Caco-2 (cell line): Measurements from ENCODE around the gene PCDHGA10. TPM values are rescaled to one million over a fixed set of nuclear protein-coding genes. Genes with fewer than 3 reads are reported as not detected.
"Not testable (repeated sequence)": the region's sequence is repeated elsewhere in the genome, so short reads cannot be mapped to it uniquely, and the experiment has no call there.

Experiments used
- BruUV-seq: library from RNA; stranded (reverse); fragments of 400-500 nt; replicated peaks from 2 replicates; lab custom pipeline; 2021; lab: Mats Ljungman, UMichigan
- CTCF ChIA-PET: fragments of 300-600 bp; sonication (Branson Sonifier 250); formaldehyde crosslinking; loops from one replicate; lab custom pipeline; 2022; ENCODE audit warnings: antibody characterized with exemption; lab: Charles Lee
- POLR2A ChIA-PET: fragments of 300-600 bp; sonication (Branson Sonifier 250); formaldehyde crosslinking; loops from one replicate; lab custom pipeline; 2022; ENCODE audit warnings: antibody characterized with exemption; lab: Charles Lee
- DNase-seq, 2 experiments: peaks; one replicate each; pipeline versions ENCODE4 v3.0.0 to v3.0.0-alpha.2; 2020 to 2022
- H3K27me3 ChIP-seq: replicated peaks from 2 replicates; pipeline ENCODE4 v1.6.0; 2011; ENCODE audit warnings: low read length; ENCODE audit not compliant: control insufficient read depth, insufficient read depth
- H3K36me3 ChIP-seq: 2 replicates; pipeline ENCODE4 v1.5.1; 2011; ENCODE audit warnings: low read length; ENCODE audit not compliant: control insufficient read depth, insufficient read depth
- H3K4me1 ChIP-seq: fragments of 250-450 bp; sonication (Bioruptor Pico); 2 replicates; pipeline ENCODE4 v1.5.1; 2020; ENCODE audit warnings: mild to moderate bottlenecking
- H3K4me3 ChIP-seq: 2 replicates; pipeline ENCODE4 v1.5.1; 2011; ENCODE audit warnings: low read depth, mild to moderate bottlenecking, control low read depth, low read length
- H3K9me3 ChIP-seq: fragments of 250-450 bp; sonication (Bioruptor Pico); 2 replicates; pipeline ENCODE4 v1.5.1; 2020; ENCODE audit warnings: mild to moderate bottlenecking, moderate library complexity
- H3K27ac Mint-ChIP-seq: one replicate; pipeline ENCODE4 v1.8.0; 2022; ENCODE audit warnings: mixed read lengths; ENCODE audit not compliant: unreplicated experiment
- H3K27me3 Mint-ChIP-seq: one replicate; pipeline ENCODE4 v1.8.0; 2022; ENCODE audit warnings: mixed read lengths; ENCODE audit not compliant: insufficient read depth, unreplicated experiment
- H3K36me3 Mint-ChIP-seq: one replicate; pipeline ENCODE4 v1.8.0; 2022; ENCODE audit warnings: mild to moderate bottlenecking, mixed read lengths; ENCODE audit not compliant: insufficient read depth, unreplicated experiment
- H3K4me1 Mint-ChIP-seq: one replicate; pipeline ENCODE4 v1.8.0; 2022; ENCODE audit warnings: low read depth, mixed read lengths; ENCODE audit not compliant: unreplicated experiment
- H3K4me3 Mint-ChIP-seq: one replicate; pipeline ENCODE4 v1.8.0; 2022; ENCODE audit warnings: mild to moderate bottlenecking, moderate library complexity, mixed read lengths; ENCODE audit not compliant: unreplicated experiment
- H3K9me3 Mint-ChIP-seq: one replicate; pipeline ENCODE4 v1.8.0; 2022; ENCODE audit warnings: mixed read lengths; ENCODE audit not compliant: unreplicated experiment
- intact Hi-C: fragments of 100-400 bp; cut with micrococcal nuclease; formaldehyde crosslinking; loops from one replicate; pipeline ENCODE4 v1.10.0; 2022; ENCODE audit not compliant: unreplicated experiment
- total RNA-seq: library from RNA; stranded (reverse); gene quantifications from 2 replicates; pipeline ENCODE4 v1.2.3, GENCODE V29; 2022
- TF ChIP-seq, protein P1 (sequence below), 2 experiments: fragments of 200-600 bp in 1 of 2; IDR thresholded peaks; 1 replicate in 1 of 2; 2 replicates in 1 of 2; pipeline versions ENCODE4 v1.5.1 to v1.8.0; 2011 to 2022; ENCODE audit warnings: antibody characterized with exemption in 1 of 2, control low read depth in 1 of 2, inconsistent platforms in 1 of 2, low read depth in 1 of 2, low read length in 1 of 2, mild to moderate bottlenecking in 1 of 2, moderate library complexity in 1 of 2; ENCODE audit not compliant: insufficient read depth in 1 of 2, severe bottlenecking in 1 of 2, unreplicated experiment in 1 of 2

PCDHGA10 gene
- total RNA-seq, 1 experiment from 2014 or later, result 2.9 TPM

DNA sequence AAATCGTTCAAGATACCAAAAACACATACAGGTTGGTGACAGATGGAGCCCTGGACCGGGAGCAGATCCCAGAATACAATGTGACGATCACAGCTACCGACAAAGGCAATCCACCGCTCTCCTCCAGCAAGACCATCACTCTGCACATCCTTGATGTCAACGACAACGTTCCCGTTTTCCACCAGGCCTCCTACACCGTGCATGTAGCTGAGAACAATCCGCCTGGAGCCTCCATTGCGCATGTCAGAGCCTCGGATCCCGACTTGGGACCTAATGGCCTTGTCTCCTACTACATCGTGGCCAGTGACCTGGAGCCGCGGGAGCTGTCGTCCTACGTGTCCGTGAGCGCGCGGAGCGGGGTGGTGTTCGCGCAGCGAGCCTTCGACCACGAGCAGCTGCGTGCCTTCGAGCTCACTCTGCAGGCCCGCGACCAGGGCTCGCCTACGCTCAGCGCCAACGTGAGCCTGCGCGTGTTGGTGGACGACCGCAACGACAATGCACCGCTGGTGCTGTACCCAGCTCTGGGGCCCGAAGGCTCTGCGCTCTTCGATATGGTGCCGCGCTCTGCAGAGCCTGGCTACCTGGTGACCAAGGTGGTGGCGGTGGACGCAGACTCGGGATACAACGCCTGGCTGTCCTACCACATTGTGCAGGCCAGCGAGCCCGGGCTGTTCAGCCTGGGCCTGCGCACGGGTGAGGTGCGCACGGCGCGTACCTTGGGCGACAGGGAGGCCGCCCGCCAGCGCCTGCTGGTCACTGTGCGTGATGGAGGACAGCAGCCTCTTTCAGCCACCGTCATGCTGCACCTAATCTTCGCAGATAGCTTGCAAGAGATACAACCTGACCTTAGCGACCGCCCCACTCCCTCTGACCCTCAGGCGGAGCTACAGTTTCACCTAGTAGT lies 41.0 kb upstream of the PCDHGA10 start:
- POLR2A ChIA-PET, result no interaction called here
- H3K36me3 ChIP-seq, result no peaks in the 10 kb centered on the region
- H3K27me3 Mint-ChIP-seq, result no peaks in the 10 kb centered on the region
- CTCF ChIA-PET, result interaction anchor here (0.8 kb wide), 1 partner anchor 192 kb away, joined by 3 read pairs; no protein-coding TSS in a partner anchor
- H3K4me3 Mint-ChIP-seq, result no peak overlapping the region
- H3K27me3 ChIP-seq, result no peaks in the 10 kb centered on the region
- H3K4me1 Mint-ChIP-seq, result no peaks in the 10 kb centered on the region
- H3K4me3 ChIP-seq, result no peak overlapping the region
- DNase-seq, result no peak
- TF ChIP-seq, protein P1, sequence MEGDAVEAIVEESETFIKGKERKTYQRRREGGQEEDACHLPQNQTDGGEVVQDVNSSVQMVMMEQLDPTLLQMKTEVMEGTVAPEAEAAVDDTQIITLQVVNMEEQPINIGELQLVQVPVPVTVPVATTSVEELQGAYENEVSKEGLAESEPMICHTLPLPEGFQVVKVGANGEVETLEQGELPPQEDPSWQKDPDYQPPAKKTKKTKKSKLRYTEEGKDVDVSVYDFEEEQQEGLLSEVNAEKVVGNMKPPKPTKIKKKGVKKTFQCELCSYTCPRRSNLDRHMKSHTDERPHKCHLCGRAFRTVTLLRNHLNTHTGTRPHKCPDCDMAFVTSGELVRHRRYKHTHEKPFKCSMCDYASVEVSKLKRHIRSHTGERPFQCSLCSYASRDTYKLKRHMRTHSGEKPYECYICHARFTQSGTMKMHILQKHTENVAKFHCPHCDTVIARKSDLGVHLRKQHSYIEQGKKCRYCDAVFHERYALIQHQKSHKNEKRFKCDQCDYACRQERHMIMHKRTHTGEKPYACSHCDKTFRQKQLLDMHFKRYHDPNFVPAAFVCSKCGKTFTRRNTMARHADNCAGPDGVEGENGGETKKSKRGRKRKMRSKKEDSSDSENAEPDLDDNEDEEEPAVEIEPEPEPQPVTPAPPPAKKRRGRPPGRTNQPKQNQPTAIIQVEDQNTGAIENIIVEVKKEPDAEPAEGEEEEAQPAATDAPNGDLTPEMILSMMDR (IDR thresholded peaks at IDR 0.05; ENCODE audit: insufficient read depth in 1 of 2, low read depth in 1 of 2, low read length in 1 of 2, severe bottlenecking in 1 of 2, unreplicated experiment in 1 of 2), result no peak
- no peak overlapping the region for H3K27ac Mint-ChIP-seq
- H3K9me3 ChIP-seq, result no peaks in the 10 kb centered on the region; the same call in 1 of the 2 replicates
- no peaks in the 10 kb centered on the region for H3K4me1 ChIP-seq
- no TSS peak for BruUV-seq
- no peaks in the 10 kb centered on the region for H3K36me3 Mint-ChIP-seq
- intact Hi-C loops, result no loop called here
- H3K9me3 Mint-ChIP-seq, result no peaks in the 10 kb centered on the region

DNA sequence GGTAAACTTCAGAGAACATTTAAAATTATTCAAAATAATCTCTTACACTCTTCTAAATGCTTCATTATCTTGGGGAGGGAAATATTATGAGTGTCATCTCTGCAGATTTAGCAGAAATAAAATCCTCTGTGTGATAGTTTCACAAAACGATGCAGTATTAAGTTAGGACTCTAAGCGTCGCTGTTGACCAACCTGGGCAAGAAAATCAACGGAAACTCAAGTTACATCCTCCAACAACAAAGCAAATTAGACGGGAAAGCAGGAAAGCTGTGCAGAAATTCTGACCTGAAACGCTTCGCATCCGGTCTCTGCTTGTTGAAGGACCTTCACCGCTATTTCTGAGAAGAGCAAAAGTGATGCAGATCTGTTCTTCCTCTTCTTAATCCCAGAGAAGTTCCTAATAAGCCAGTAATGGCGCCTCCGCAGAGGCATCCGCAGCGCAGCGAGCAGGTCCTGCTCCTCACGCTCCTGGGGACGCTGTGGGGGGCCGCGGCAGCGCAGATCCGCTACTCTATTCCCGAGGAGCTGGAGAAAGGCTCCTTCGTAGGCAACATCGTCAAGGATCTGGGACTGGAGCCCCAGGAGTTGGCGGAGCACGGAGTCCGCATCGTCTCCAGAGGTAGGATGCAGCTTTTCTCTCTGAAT lies 39.0 kb upstream of the PCDHGA10 start, which contains the start of gene PCDHGA6:
Gene PCDHGA6, plus strand, starts transcription at position 219 of the 645 bp plus-strand sequence. Its CDS starts 193 bp downstream, at position 412.
- Mint-ChIP-seq H3K27me3 (no peaks in the 10 kb centered on the region), H3K4me1 (no peaks in the 10 kb centered on the region), H3K9me3 (no peaks in the 10 kb centered on the region), H3K4me3 (no peak within 1 kb of the TSS), H3K27ac (no peak within 1 kb of the TSS), H3K36me3 (no peaks in the 10 kb centered on the region)
- no TSS peak for BruUV-seq
- Histone ChIP-seq H3K9me3 (no peaks in the 10 kb centered on the region; the same call in 1 of the 2 replicates), H3K27me3 (no peaks in the 10 kb centered on the region), H3K4me1 (no peaks in the 10 kb centered on the region), H3K4me3 (no peak within 1 kb of the TSS), H3K36me3 (no peaks in the 10 kb centered on the region)
- ChIA-PET POLR2A (no interaction called here), CTCF (interaction anchor here (0.7 kb wide), 1 partner anchor 190 kb away, joined by 3 read pairs; no protein-coding TSS in a partner anchor)
- peak in 1 of 2 experiments; percentile 18 for DNase-seq
- TF ChIP-seq, protein P1 (IDR thresholded peaks at IDR 0.05; ENCODE audit: insufficient read depth in 1 of 2, low read depth in 1 of 2, low read length in 1 of 2, severe bottlenecking in 1 of 2, unreplicated experiment in 1 of 2), result peak; percentile 29
- intact Hi-C loops, result no loop called here

DNA sequence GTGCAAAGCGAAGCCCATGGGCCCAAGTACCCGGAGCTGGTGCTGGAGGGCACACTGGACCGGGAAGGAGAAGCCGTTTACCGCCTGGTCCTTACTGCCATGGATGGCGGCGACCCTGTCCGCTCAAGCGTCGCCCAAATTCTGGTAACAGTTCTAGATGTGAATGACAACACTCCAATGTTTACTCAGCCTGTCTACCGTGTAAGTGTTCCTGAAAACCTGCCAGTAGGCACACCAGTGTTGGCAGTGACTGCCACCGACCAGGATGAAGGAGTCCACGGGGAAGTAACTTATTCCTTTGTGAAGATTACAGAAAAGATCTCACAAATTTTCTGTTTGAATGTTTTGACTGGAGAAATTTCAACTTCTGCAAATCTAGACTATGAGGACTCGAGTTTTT lies 38.2 kb upstream of the PCDHGA10 start:
- no peaks in the 10 kb centered on the region for H3K9me3 Mint-ChIP-seq
- intact Hi-C loops, result no loop called here
- H3K9me3 ChIP-seq, result no peaks in the 10 kb centered on the region; the same call in 1 of the 2 replicates

DNA sequence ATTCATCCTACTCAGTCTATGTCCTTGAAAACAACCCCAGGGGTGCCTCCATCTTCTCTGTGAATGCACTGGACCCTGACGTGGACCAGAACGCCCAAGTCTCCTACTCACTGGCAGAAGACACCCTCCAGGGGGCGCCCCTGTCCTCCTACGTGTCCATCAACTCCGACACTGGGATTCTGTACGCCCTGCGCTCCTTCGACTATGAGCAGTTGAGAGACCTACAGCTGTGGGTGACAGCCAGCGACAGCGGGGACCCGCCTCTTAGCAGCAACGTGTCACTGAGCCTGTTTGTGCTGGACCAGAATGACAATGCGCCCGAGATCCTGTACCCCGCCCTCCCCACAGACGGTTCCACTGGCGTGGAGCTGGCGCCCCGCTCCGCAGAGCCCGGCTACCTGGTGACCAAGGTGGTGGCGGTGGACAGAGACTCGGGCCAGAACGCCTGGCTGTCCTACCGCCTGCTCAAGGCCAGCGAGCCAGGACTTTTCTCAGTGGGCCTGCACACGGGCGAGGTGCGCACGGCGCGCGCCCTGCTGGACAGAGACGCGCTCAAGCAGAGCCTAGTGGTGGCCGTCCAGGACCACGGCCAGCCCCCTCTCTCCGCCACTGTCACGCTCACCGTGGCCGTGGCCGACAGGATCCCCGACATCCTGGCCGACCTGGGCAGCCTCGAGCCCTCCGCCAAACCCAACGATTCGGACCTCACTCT lies 37.2 kb upstream of the PCDHGA10 start:
- DNase-seq, CTCF ChIA-PET, H3K27me3 ChIP-seq, POLR2A ChIA-PET, BruUV-seq, H3K4me1 ChIP-seq, intact Hi-C loops, H3K4me3 Mint-ChIP-seq, H3K36me3 ChIP-seq, H3K9me3 ChIP-seq, H3K9me3 Mint-ChIP-seq, H3K27ac Mint-ChIP-seq, H3K4me3 ChIP-seq, H3K4me1 Mint-ChIP-seq, H3K36me3 Mint-ChIP-seq, H3K27me3 Mint-ChIP-seq: not testable (repeated sequence)

More for the DNA sequence above, 38.2 kb upstream of the PCDHGA10 start:
- no peaks in the 10 kb centered on the region for H3K4me1 ChIP-seq
- ChIA-PET CTCF (no interaction called here), POLR2A (no interaction called here)
- Mint-ChIP-seq H3K27ac (no peak overlapping the region), H3K27me3 (no peaks in the 10 kb centered on the region), H3K4me3 (no peak overlapping the region), H3K4me1 (no peaks in the 10 kb centered on the region), H3K36me3 (no peaks in the 10 kb centered on the region)
- BruUV-seq, result no TSS peak
- H3K36me3 ChIP-seq, result no peaks in the 10 kb centered on the region
- DNase-seq, result no peak
- H3K4me3 ChIP-seq, result no peak overlapping the region
- TF ChIP-seq, protein P1 (IDR thresholded peaks at IDR 0.05; ENCODE audit: insufficient read depth in 1 of 2, low read depth in 1 of 2, low read length in 1 of 2, severe bottlenecking in 1 of 2, unreplicated experiment in 1 of 2), result no peak
- H3K27me3 ChIP-seq, result no peaks in the 10 kb centered on the region
